ENCODE data around the gene NFE2L1.

GRCh38 chr17:48021934-48022333, 26.2 kb upstream of the NFE2L1 start:
- TF ChIP-seq CTCF (conservative IDR thresholded peaks at IDR 0.05; ENCODE audit: low read depth, low read length) (no peak), EZH2 (IDR thresholded peaks at IDR 0.05; ENCODE audit: borderline replicate concordance, low read depth, low read length, poor library complexity, severe bottlenecking) (no peak)
